Stimulated activated CD4-positive, alpha-beta T cell treated with anti-CD3 and anti-CD28 coated beads, Interleukin-12 subunit alpha, Interleukin-12 subunit beta, amount 100 ng/mL, for 24 hours (primary cell): ENCODE measurements around the gene TRIM75.
"Not testable (repeated sequence)": the region's sequence is repeated elsewhere in the genome, so short reads cannot be mapped to it uniquely, and the experiment has no call there.

Experiments used
- DNase-seq, 2 experiments: peaks; one replicate each; pipeline ENCODE4 v3.0.0-alpha.2; 2020; ENCODE audit warnings: low read depth in 2 of 2

TRIM75 gene

DNA sequence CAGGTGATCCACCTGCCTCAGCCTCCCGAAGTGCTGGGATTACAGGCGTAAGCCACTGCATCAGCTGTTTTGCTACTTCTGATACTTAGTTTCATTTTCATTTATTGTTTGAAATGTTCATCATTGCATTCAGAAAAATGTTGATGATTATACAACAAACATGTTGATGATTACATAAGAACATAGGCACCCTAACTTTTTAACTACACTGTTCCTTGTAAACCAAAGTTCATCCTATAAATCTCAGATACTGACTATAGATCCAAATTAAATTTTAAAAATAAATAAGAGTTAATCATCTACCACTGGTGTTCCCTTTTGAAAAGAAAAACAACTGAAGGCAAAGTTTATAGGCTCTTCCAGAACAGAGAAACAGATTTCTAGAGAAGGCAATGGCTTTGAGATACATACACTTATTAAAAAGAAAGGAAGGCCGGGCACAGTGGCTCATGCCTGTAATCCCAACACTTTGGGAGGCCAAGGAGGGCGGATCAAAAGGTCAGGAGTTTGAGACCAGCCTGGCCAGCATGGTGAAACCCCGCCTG, 23.4 kb downstream of the TRIM75 start:
- DNase-seq, result no peak

DNA sequence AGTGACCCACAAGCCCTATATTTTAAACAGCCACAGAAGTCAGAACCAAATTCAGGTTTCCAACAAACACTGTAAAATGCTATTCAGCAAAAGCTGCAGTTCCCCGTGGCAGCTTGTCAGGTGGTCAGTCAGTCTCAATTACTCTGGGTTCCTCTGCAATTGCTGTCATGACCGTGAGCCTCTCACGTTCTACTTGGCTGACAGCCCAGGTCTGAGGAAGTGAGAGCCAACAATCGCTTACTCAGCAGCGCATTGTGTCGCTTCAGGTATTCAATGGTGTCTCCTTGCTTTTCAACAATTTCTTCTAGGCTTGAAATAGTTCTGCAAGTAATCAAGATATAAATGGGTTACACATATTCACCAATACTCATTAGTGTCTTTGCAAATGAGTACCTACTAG, 25.8 kb downstream of the TRIM75 start:
- DNase-seq, result no peak

DNA sequence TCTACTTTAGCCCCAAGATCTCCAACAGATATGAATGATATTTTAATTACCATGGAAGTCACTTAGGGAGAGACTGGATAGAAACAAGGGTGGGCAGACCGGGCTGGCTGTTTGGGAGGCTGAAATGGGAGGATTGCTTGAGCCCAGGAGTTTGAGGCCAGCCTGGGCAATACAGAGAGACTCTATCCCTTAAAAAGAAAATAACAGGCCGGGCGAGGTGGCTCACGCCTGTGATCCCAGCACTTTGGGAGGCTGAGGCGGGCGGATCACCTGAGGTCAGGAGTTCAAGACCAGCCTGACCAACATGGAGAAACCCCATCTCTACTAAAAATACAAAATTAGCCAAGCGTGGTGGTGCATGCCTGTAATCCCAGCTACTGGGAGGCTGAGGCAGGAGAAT, 31.1 kb downstream of the TRIM75 start:
- DNase-seq, result not testable (repeated sequence)

DNA sequence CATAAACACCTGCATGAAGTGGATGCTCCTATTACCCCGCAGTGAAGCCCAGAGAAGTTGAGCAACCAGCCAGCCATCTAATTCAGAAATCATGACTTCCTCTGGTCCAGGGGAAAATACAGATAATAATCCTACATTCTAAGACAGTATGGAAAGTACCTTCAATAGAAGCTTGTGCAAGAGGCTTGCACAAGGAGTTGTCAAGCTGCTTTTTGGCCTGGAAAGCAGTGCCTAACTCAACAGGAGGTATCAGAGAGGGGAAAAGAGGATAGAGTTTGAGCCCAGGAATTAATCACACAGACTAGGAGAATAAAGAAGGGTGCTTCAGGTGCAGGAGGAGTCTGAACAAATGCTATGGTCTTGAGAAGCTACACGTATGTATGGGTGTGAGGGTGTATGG, 32.3 kb downstream of the TRIM75 start:
- no peak for DNase-seq

DNA sequence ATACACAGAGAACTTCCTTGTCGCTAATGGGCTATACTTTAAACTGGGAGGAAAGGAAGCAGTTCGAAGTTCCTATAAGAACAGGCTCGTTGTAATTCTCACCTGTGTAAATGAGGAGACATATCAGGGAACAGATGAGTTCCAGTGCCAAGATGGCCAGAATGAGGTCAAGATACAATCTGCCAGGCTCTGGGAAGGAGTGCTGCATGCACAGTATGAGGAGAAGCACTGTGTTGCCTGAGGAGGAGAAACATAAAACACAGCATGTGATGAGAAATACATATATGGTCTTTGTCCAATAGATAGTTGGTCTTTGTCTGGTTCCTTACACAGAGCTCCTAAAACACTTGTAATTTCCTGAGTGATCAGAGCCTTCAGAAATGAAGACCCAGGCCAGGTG, 34.7 kb downstream of the TRIM75 start:
- DNase-seq, result no peak

DNA sequence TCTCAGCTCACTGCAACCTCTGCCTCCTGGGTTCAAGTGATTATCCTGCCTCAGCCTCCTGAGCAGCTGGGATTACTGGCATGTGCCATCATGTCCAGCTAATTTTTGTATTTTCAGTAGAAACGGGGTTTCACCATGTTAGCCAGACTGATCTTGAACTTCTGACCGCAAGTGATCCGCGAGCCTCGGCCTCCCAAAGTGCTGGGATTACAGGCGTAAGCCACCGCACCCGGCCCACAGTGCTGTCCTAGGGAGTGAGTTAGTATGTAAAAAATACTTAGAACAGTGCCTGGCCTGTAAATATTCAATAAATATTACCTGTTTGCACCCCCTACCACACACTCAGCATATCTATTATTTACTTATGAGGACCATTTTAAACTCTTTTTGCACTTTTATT, 38.5 kb downstream of the TRIM75 start:
- DNase-seq, result not testable (repeated sequence)

DNA sequence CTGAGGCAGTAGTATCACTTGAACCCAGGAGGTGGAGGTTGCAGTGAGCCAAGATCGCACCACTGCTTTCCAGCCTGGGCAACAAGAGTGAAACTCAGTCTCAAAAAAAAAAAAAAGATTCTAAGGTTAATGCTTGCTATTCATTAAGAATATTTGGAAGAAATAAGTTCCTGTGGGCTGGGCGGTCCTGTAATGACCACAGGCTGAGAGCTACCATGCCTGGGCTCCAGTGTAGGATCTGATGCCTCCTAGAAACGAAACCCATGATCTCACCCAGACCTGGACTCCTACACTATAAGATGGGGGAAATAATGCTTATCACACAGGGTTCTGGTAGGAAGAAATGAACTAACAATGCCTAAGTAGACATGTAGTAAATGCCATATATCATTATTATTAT, 41.2 kb downstream of the TRIM75 start:
- DNase-seq, result no peak

DNA sequence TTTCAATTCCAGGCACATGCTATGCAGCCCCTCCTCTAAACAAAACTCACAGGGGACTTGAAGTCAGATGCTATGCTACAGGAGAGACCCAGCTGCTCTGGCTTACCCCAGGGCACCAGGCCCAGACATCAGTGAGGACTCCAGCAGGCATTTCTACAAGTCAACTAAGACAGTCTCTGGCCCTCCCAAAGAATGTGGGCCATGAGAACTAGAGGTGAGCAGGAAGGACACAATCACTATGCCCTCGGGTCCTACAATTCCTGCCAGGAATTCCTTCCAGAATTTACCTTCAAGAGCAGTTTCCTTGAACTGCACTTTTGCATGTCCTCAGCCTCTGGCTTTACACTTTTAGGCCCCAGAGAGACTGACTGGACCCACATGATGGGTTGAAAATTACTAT, 41.6 kb downstream of the TRIM75 start:
- no peak for DNase-seq

DNA sequence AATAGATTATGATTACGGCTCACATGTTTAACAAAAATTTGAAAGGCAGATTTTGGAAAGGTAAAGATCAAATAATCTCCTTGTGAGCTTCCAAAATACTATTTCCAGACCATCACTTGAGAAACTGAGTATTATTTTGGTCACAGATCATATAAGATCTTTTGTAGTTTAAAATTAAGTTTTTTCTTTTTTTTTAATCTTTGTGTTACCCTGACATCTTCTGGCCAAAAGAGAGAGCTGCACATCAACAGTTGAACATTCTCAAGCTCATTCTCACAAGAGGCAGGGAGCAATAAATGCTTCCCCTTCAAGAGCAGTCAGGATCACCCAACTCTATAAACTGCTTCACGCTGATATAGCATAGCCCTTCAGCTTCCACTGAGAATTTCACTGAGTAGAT, 43.1 kb downstream of the TRIM75 start:
- no peak for DNase-seq

DNA sequence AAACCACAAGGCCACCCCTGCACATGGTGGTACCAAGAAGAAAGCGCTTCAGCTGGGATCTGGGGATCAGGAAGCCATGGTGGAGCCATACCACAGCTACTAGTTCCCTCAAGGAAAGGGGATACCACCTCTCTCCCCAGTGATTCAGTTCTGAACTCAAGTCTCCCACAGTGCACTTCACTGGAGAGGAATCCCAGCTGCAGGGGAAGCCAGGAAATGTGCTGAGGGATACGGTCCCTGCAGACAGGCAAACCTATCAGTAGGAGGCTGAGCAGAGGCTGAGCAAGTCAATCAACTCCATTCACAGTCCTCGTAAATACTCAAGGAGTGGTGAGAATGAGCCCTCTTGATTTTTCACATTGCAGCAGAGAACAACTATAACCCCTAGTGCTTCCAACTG, 48.0 kb downstream of the TRIM75 start:
- DNase-seq, result no peak

DNA sequence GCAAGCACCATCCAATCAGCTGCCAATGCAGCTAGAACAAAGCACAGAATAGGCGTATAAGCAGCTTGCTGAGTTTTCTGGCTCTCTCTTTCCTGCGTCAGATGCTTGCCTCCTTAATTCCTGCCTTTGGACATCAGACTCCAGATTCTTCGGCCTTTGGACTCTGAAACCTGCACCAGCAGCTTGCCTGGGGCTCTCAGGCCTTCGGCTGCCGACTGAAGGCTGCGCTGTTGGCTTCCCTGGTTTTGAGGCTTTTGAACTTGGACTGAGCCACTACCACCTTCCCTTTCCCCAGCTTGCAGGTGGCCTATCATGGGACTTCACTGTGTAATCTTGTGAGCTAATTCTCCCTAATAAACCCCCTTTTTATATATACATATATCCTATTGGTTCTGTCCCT, 52.9 kb downstream of the TRIM75 start:
- no peak for DNase-seq
